GM18868 (cell line): ENCODE results near the gene SYNE1.

Experiments
- ATAC-seq: cut with Tn5 transposase; IDR thresholded peaks from one replicate; pipeline ENCODE4 v1.9.1; 2021; ENCODE audit warnings: mild to moderate bottlenecking, moderate library complexity; ENCODE audit not compliant: unreplicated experiment

The SYNE1 gene

GRCh38 chr6:152379423-152379822, 257.7 kb downstream of the SYNE1 start:
- ATAC-seq: no peak

- no peak for ATAC-seq
Observed at GRCh38 chr6:152378169-152378568, 259.0 kb downstream of the SYNE1 start.

- ATAC-seq: no peak
Observed at GRCh38 chr6:152375197-152375596, 262.0 kb downstream of the SYNE1 start.

GRCh38 chr6:152372945-152373344, 264.2 kb downstream of the SYNE1 start:
- ATAC-seq: no peak

GRCh38 chr6:152371775-152372174, 265.4 kb downstream of the SYNE1 start:
- no peak for ATAC-seq

GRCh38 chr6:152368751-152369624, 268.2 kb downstream of the SYNE1 start:
- no peak for ATAC-seq

- ATAC-seq: no peak
Observed at GRCh38 chr6:152364866-152365265, 272.3 kb downstream of the SYNE1 start.

GRCh38 chr6:152360034-152360433, 277.1 kb downstream of the SYNE1 start:
- no peak for ATAC-seq

GRCh38 chr6:152356662-152357061, 280.5 kb downstream of the SYNE1 start:
- ATAC-seq: peak; percentile 79

- no peak for ATAC-seq
Observed at GRCh38 chr6:152356016-152356415, 281.1 kb downstream of the SYNE1 start.

- ATAC-seq: no peak
Observed at GRCh38 chr6:152355166-152355565, 282.0 kb downstream of the SYNE1 start.

GRCh38 chr6:152353440-152353839, 283.7 kb downstream of the SYNE1 start:
- ATAC-seq: no peak

- ATAC-seq: no peak
Observed at GRCh38 chr6:152351742-152352141, 285.4 kb downstream of the SYNE1 start.

GRCh38 chr6:152351110-152351509, 286.1 kb downstream of the SYNE1 start:
- no peak for ATAC-seq

GRCh38 chr6:152348116-152348515, 289.0 kb downstream of the SYNE1 start:
- ATAC-seq: no peak

GRCh38 chr6:152343735-152344360, 293.3 kb downstream of the SYNE1 start:
- no peak for ATAC-seq

- no peak for ATAC-seq
Observed at GRCh38 chr6:152341596-152341995, 295.6 kb downstream of the SYNE1 start.

GRCh38 chr6:152338335-152339125, 298.6 kb downstream of the SYNE1 start:
- ATAC-seq: peak; percentile 94

- ATAC-seq: no peak
Observed at GRCh38 chr6:152334555-152334954, 302.6 kb downstream of the SYNE1 start.

- ATAC-seq: no peak
Observed at GRCh38 chr6:152330961-152331360, 306.2 kb downstream of the SYNE1 start.

- ATAC-seq: no peak
Observed at GRCh38 chr6:152329638-152330448, 307.3 kb downstream of the SYNE1 start.
